Omental fat pad (tissue), 4 donors: ENCODE data around the gene GIT2. TPM values are rescaled to one million over a fixed set of nuclear protein-coding genes. Genes with fewer than 3 reads are reported as not detected.

Source experiments
- ATAC-seq: fragments of 150-250 bp; one replicate; pipeline ENCODE4 v1.9.1; 2016; ENCODE audit warnings: mild to moderate bottlenecking, moderate library complexity; ENCODE audit not compliant: low FRiP score
- DNase-seq: peaks from one replicate; pipeline ENCODE4 v3.0.0-alpha.2; 2019; ENCODE audit warnings: low spot score
- CTCF ChIP-seq, 3 donors: fragments of 450-650 bp; IDR thresholded peaks; one replicate each; pipeline ENCODE4 v1.5.1; 2016 to 2017; ENCODE audit warnings: antibody characterized with exemption in 3 of 3, mild to moderate bottlenecking in 3 of 3, moderate library complexity in 2 of 3
- total RNA-seq, 4 donors: library from RNA; depleted of rRNA; stranded (reverse); fragments of >200 nt; gene quantifications; one replicate each; pipeline ENCODE4 v1.1.0, GENCODE V29; 2016

GIT2 gene
- total RNA-seq, 4 donors from 2014 or later, result 28.7 to 77.2 (median 47.0) TPM

GRCh38 chr12:109998241-109998903, 2.2 kb upstream of the GIT2 start:
- no peak for DNase-seq
- ATAC-seq, result no peak
- TF ChIP-seq CTCF (IDR thresholded peaks at IDR 0.05), result no peak

- ATAC-seq (no peak), DNase-seq (no peak)
- TF ChIP-seq CTCF (IDR thresholded peaks at IDR 0.05), result no peak
These were observed 1.2 kb upstream of the GIT2 start for GRCh38 chr12:109997393-109997792.

GRCh38 chr12:109996483-109996853, 300 bp upstream of the GIT2 start:
- no peak for TF ChIP-seq CTCF (IDR thresholded peaks at IDR 0.05)
- ATAC-seq, result no peak
- DNase-seq, result no peak

- ATAC-seq, result no peak
- DNase-seq, result no peak
- TF ChIP-seq CTCF (IDR thresholded peaks at IDR 0.05), result no peak
These were observed 845 bp downstream of the GIT2 start for GRCh38 chr12:109995361-109995685.

- ATAC-seq (no peak), DNase-seq (no peak)
- TF ChIP-seq CTCF (IDR thresholded peaks at IDR 0.05), result no peak
These were observed 1.6 kb downstream of the GIT2 start for GRCh38 chr12:109994401-109995175.

GRCh38 chr12:109993091-109993490, 3.1 kb downstream of the GIT2 start:
- no peak for ATAC-seq
- no peak for TF ChIP-seq CTCF (IDR thresholded peaks at IDR 0.05)

GRCh38 chr12:109991586-109991985, 4.6 kb downstream of the GIT2 start:
- TF ChIP-seq CTCF (IDR thresholded peaks at IDR 0.05), result no peak
- ATAC-seq, result no peak

More at GRCh38 chr12:109993091-109993490, 3.1 kb downstream of the GIT2 start:
- DNase-seq, result no peak

More at GRCh38 chr12:109991586-109991985, 4.6 kb downstream of the GIT2 start:
- no peak for DNase-seq
